HG02970 (cell line): ENCODE results near the gene GBP2.

Source experiments
- ATAC-seq: cut with Tn5 transposase; IDR thresholded peaks from one replicate; pipeline ENCODE4 v1.9.1; 2021; ENCODE audit warnings: mild to moderate bottlenecking, moderate library complexity, moderate number of reproducible peaks; ENCODE audit not compliant: unreplicated experiment, low FRiP score

Gene GBP2

GRCh38 chr1:89125913-89126580 lies at the start of gene GBP2:
GBP2 (minus strand) TSS chr1:89126114; CDS start chr1:89121966, 4,148 bp downstream.
- ATAC-seq = no peak

- no peak for ATAC-seq
These were observed 48.6 kb upstream of the GBP2 start for GRCh38 chr1:89174491-89174890.

- no peak for ATAC-seq
These were observed 46.7 kb upstream of the GBP2 start for GRCh38 chr1:89172468-89173143.

- no peak for ATAC-seq
These were observed 45.1 kb upstream of the GBP2 start for GRCh38 chr1:89171067-89171438.

GRCh38 chr1:89170170-89171066 lies 44.5 kb upstream of the GBP2 start:
- no peak for ATAC-seq

- no peak for ATAC-seq
These were observed 43.3 kb upstream of the GBP2 start for GRCh38 chr1:89169166-89169565.

- no peak for ATAC-seq
These were observed 41.8 kb upstream of the GBP2 start for GRCh38 chr1:89167590-89168230.

- ATAC-seq = no peak
These were observed 40.8 kb upstream of the GBP2 start for GRCh38 chr1:89166705-89167104.

GRCh38 chr1:89165811-89166210 lies 39.9 kb upstream of the GBP2 start:
- no peak for ATAC-seq

GRCh38 chr1:89151047-89151446 lies 25.1 kb upstream of the GBP2 start:
- ATAC-seq = no peak

- no peak for ATAC-seq
These were observed 24.1 kb upstream of the GBP2 start for GRCh38 chr1:89149976-89150375.

- ATAC-seq = no peak
These were observed 23.3 kb upstream of the GBP2 start for GRCh38 chr1:89149229-89149628.

GRCh38 chr1:89147678-89148658 lies 22.1 kb upstream of the GBP2 start:
- ATAC-seq = no peak

- ATAC-seq = no peak
These were observed 20.8 kb upstream of the GBP2 start for GRCh38 chr1:89146721-89147120.

- ATAC-seq = no peak
These were observed 17.6 kb upstream of the GBP2 start for GRCh38 chr1:89143484-89143883.

- no peak for ATAC-seq
These were observed 16.2 kb upstream of the GBP2 start for GRCh38 chr1:89142160-89142559.

GRCh38 chr1:89133747-89134146 lies 7.8 kb upstream of the GBP2 start:
- ATAC-seq = no peak

- no peak for ATAC-seq
These were observed 4.8 kb upstream of the GBP2 start for GRCh38 chr1:89130716-89131115.

GRCh38 chr1:89129911-89130310 lies 4.0 kb upstream of the GBP2 start:
- ATAC-seq = no peak
